Activated T-cell treated with anti-CD3 and anti-CD28 coated beads, Interleukin-2, amount 50 U/mL, for 1 hour (primary cell): ENCODE results near the gene PCBP3.
A peak's percentile ranks its signal among the peaks of the same experiment; 100 is the strongest.

Experiments used
- DNase-seq: peaks from one replicate; pipeline ENCODE4 v3.0.0-alpha.2; 2020

The PCBP3 gene

GRCh38 chr21:45763074-45763473 lies 119.5 kb downstream of the PCBP3 start:
- DNase-seq: no peak

- DNase-seq: no peak
These were observed 120.0 kb downstream of the PCBP3 start for GRCh38 chr21:45763506-45763905.

- DNase-seq: no peak
These were observed 121.3 kb downstream of the PCBP3 start for GRCh38 chr21:45764792-45765191.

- DNase-seq: no peak
These were observed 121.8 kb downstream of the PCBP3 start for GRCh38 chr21:45765375-45765774.

GRCh38 chr21:45766055-45766454 lies 122.5 kb downstream of the PCBP3 start:
- no peak for DNase-seq

- no peak for DNase-seq
These were observed 123.0 kb downstream of the PCBP3 start for GRCh38 chr21:45766501-45766900.

- DNase-seq: peak; percentile 45
These were observed 123.8 kb downstream of the PCBP3 start for GRCh38 chr21:45767071-45768006.

- DNase-seq: peak; percentile 40
These were observed 124.7 kb downstream of the PCBP3 start for GRCh38 chr21:45768011-45768739.

GRCh38 chr21:45768740-45769048 lies 125.2 kb downstream of the PCBP3 start:
- no peak for DNase-seq

- DNase-seq: no peak
These were observed 125.8 kb downstream of the PCBP3 start for GRCh38 chr21:45769294-45769693.

GRCh38 chr21:45769896-45770295 lies 126.4 kb downstream of the PCBP3 start:
- no peak for DNase-seq

- DNase-seq: no peak
These were observed 128.7 kb downstream of the PCBP3 start for GRCh38 chr21:45772180-45772579.

GRCh38 chr21:45774291-45774690 lies 130.8 kb downstream of the PCBP3 start:
- no peak for DNase-seq

- DNase-seq: no peak
These were observed 133.4 kb downstream of the PCBP3 start for GRCh38 chr21:45776971-45777370.

- no peak for DNase-seq
These were observed 135.2 kb downstream of the PCBP3 start for GRCh38 chr21:45778686-45779085.

- DNase-seq: no peak
These were observed 135.7 kb downstream of the PCBP3 start for GRCh38 chr21:45779226-45779625.

GRCh38 chr21:45780647-45781046 lies 137.1 kb downstream of the PCBP3 start:
- DNase-seq: no peak

GRCh38 chr21:45781741-45782140 lies 138.2 kb downstream of the PCBP3 start:
- DNase-seq: no peak

GRCh38 chr21:45786660-45787059 lies 143.1 kb downstream of the PCBP3 start:
- DNase-seq: no peak

GRCh38 chr21:45787371-45787770 lies 143.8 kb downstream of the PCBP3 start:
- no peak for DNase-seq

GRCh38 chr21:45788198-45788597 lies 144.7 kb downstream of the PCBP3 start:
- DNase-seq: no peak

- no peak for DNase-seq
These were observed 145.3 kb downstream of the PCBP3 start for GRCh38 chr21:45788637-45789506.

- no peak for DNase-seq
These were observed 146.9 kb downstream of the PCBP3 start for GRCh38 chr21:45790427-45790826.
